GM12874 (cell line): ENCODE results near the gene TRAP1.

Source experiments
- CTCF ChIP-seq: IDR thresholded peaks from 2 replicates; pipeline ENCODE4 v1.5.1; 2011; ENCODE audit warnings: low read depth, mild to moderate bottlenecking, control low read depth, low read length, moderate library complexity; ENCODE audit not compliant: insufficient read depth

TRAP1 gene

GRCh38 chr16:3717235-3718018 is at the start of gene TRAP1:
Gene TRAP1 (minus strand): TSS chr16:3717524. CDS start chr16:3717508, 16 bp downstream.
- TF ChIP-seq CTCF: no peak

GRCh38 chr16:3766177-3766576 is 48.9 kb upstream of the TRAP1 start:
- no peak for TF ChIP-seq CTCF

GRCh38 chr16:3764409-3764808 is 47.1 kb upstream of the TRAP1 start:
- TF ChIP-seq CTCF: no peak

- TF ChIP-seq CTCF: no peak
These were observed 44.9 kb upstream of the TRAP1 start for GRCh38 chr16:3762107-3762750.

- TF ChIP-seq CTCF: no peak
These were observed 44.2 kb upstream of the TRAP1 start for GRCh38 chr16:3761375-3762106.

- no peak for TF ChIP-seq CTCF
These were observed 43.2 kb upstream of the TRAP1 start for GRCh38 chr16:3760518-3760917.

- TF ChIP-seq CTCF: no peak
These were observed 42.4 kb upstream of the TRAP1 start for GRCh38 chr16:3759736-3760135.
